Renal pelvis (tissue), 4 donors: ENCODE measurements around the gene SNAPC2. TPM values are rescaled to one million over a fixed set of nuclear protein-coding genes. Genes with fewer than 3 reads are reported as not detected.
"Not testable (repeated sequence)": the region's sequence is repeated elsewhere in the genome, so short reads cannot be mapped to it uniquely, and the experiment has no call there.

ENCODE experiments used
- DNase-seq: peaks from one replicate; pipeline ENCODE4 v3.0.0-alpha.2; 2013
- polyA plus RNA-seq, 3 donors: library from polyadenylated mRNA; unstranded; fragments of 120-200 nt; gene quantifications; one replicate each; pipeline ENCODE4 v1.2.1, GENCODE V29; 2013; ENCODE audit not compliant: insufficient read length in 3 of 3

SNAPC2 gene
- polyA plus RNA-seq, 3 donors, result 15.7 to 24.0 (median 23.0) TPM

GRCh38 chr19:7918615-7919421 lies 1.3 kb upstream of the SNAPC2 start:
- no peak for DNase-seq

GRCh38 chr19:7920519-7921301 lies 572 bp downstream of the SNAPC2 start:
- DNase-seq, result peak; percentile 93

- no peak for DNase-seq
These were observed 1.3 kb downstream of the SNAPC2 start for GRCh38 chr19:7921302-7921966.

- no peak for DNase-seq
These were observed 2.1 kb downstream of the SNAPC2 start for GRCh38 chr19:7921967-7922835.

GRCh38 chr19:7922836-7923195 lies 2.7 kb downstream of the SNAPC2 start:
- DNase-seq, result no peak

GRCh38 chr19:7923295-7924191 lies 3.4 kb downstream of the SNAPC2 start:
- DNase-seq, result no peak

GRCh38 chr19:7924241-7924640 lies 4.1 kb downstream of the SNAPC2 start:
- DNase-seq, result no peak

- DNase-seq, result no peak
These were observed 4.6 kb downstream of the SNAPC2 start for GRCh38 chr19:7924651-7925170.

GRCh38 chr19:7925171-7925851 lies 5.2 kb downstream of the SNAPC2 start:
- DNase-seq, result peak; percentile 82

- DNase-seq, result peak; percentile 65
These were observed 6.0 kb downstream of the SNAPC2 start, which contains the start of gene CTXN1 for GRCh38 chr19:7926021-7926726. Gene CTXN1, minus strand, starts transcription at chr19:7926135. Its CDS starts 597 bp downstream, at chr19:7925538.

- no peak for DNase-seq
These were observed 6.8 kb downstream of the SNAPC2 start for GRCh38 chr19:7926727-7927604.

- no peak for DNase-seq
These were observed 7.6 kb downstream of the SNAPC2 start for GRCh38 chr19:7927605-7928333.

- no peak for DNase-seq
These were observed 8.2 kb downstream of the SNAPC2 start for GRCh38 chr19:7928334-7928706.

GRCh38 chr19:7928741-7929701 lies 8.9 kb downstream of the SNAPC2 start:
- DNase-seq, result no peak

- DNase-seq, result not testable (repeated sequence)
These were observed 9.9 kb downstream of the SNAPC2 start for GRCh38 chr19:7930030-7930429.

GRCh38 chr19:7930765-7931164 lies 10.6 kb downstream of the SNAPC2 start:
- no peak for DNase-seq
